Measurements from ENCODE around the gene PRKCH.
"Not testable (repeated sequence)": the region's sequence is repeated elsewhere in the genome, so short reads cannot be mapped to it uniquely, and the experiment has no call there.

PRKCH gene

GRCh38 chr14:61524936-61525292 lies 203.5 kb downstream of the PRKCH start:
- DNase-seq (ENCODE audit: extremely low read depth in 1 of 2, low read depth in 1 of 2), result no peak

- DNase-seq (ENCODE audit: extremely low read depth in 1 of 2, low read depth in 1 of 2), result peak; percentile 27
Observed at GRCh38 chr14:61525293-61526011, 204.1 kb downstream of the PRKCH start.

- DNase-seq (ENCODE audit: extremely low read depth in 1 of 2, low read depth in 1 of 2), result no peak
Observed at GRCh38 chr14:61526405-61527312, 205.3 kb downstream of the PRKCH start.

- no peak for DNase-seq (ENCODE audit: extremely low read depth in 1 of 2, low read depth in 1 of 2)
Observed at GRCh38 chr14:61527325-61528100, 206.1 kb downstream of the PRKCH start.

GRCh38 chr14:61528591-61529021 lies 207.2 kb downstream of the PRKCH start:
- DNase-seq (ENCODE audit: extremely low read depth in 1 of 2, low read depth in 1 of 2), result no peak

- not testable (repeated sequence) for DNase-seq (ENCODE audit: extremely low read depth in 1 of 2, low read depth in 1 of 2)
Observed at GRCh38 chr14:61529360-61529759, 208.0 kb downstream of the PRKCH start.

- no peak for DNase-seq (ENCODE audit: extremely low read depth in 1 of 2, low read depth in 1 of 2)
Observed at GRCh38 chr14:61530296-61530695, 208.9 kb downstream of the PRKCH start.

- DNase-seq (ENCODE audit: extremely low read depth in 1 of 2, low read depth in 1 of 2), result no peak
Observed at GRCh38 chr14:61530896-61531295, 209.5 kb downstream of the PRKCH start.

GRCh38 chr14:61531465-61532122 lies 210.2 kb downstream of the PRKCH start:
- no peak for DNase-seq (ENCODE audit: extremely low read depth in 1 of 2, low read depth in 1 of 2)

- no peak for DNase-seq (ENCODE audit: extremely low read depth in 1 of 2, low read depth in 1 of 2)
Observed at GRCh38 chr14:61532123-61532505, 210.7 kb downstream of the PRKCH start.

- DNase-seq (ENCODE audit: extremely low read depth in 1 of 2, low read depth in 1 of 2), result no peak
Observed at GRCh38 chr14:61532763-61533162, 211.4 kb downstream of the PRKCH start.

- DNase-seq (ENCODE audit: extremely low read depth in 1 of 2, low read depth in 1 of 2), result no peak
Observed at GRCh38 chr14:61533513-61534255, 212.3 kb downstream of the PRKCH start.

- DNase-seq (ENCODE audit: extremely low read depth in 1 of 2, low read depth in 1 of 2), result no peak
Observed at GRCh38 chr14:61535032-61535431, 213.7 kb downstream of the PRKCH start.

- DNase-seq (ENCODE audit: extremely low read depth in 1 of 2, low read depth in 1 of 2), result no peak
Observed at GRCh38 chr14:61535458-61535857, 214.1 kb downstream of the PRKCH start.

GRCh38 chr14:61536661-61537562 lies 215.5 kb downstream of the PRKCH start:
- no peak for DNase-seq (ENCODE audit: extremely low read depth in 1 of 2, low read depth in 1 of 2)

- no peak for DNase-seq (ENCODE audit: extremely low read depth in 1 of 2, low read depth in 1 of 2)
Observed at GRCh38 chr14:61537563-61538463, 216.4 kb downstream of the PRKCH start.

- DNase-seq (ENCODE audit: extremely low read depth in 1 of 2, low read depth in 1 of 2), result no peak
Observed at GRCh38 chr14:61538464-61539022, 217.2 kb downstream of the PRKCH start.

GRCh38 chr14:61539631-61540030 lies 218.3 kb downstream of the PRKCH start:
- no peak for DNase-seq (ENCODE audit: extremely low read depth in 1 of 2, low read depth in 1 of 2)
